GM19023 (cell line): Measurements from ENCODE around the gene AS3MT.
"Not testable (repeated sequence)": the region's sequence is repeated elsewhere in the genome, so short reads cannot be mapped to it uniquely, and the experiment has no call there.

Experiments used
- ATAC-seq: cut with Tn5 transposase; IDR thresholded peaks from one replicate; pipeline ENCODE4 v1.9.1; 2021; ENCODE audit warnings: mild to moderate bottlenecking, moderate library complexity; ENCODE audit not compliant: unreplicated experiment

Gene AS3MT

DNA sequence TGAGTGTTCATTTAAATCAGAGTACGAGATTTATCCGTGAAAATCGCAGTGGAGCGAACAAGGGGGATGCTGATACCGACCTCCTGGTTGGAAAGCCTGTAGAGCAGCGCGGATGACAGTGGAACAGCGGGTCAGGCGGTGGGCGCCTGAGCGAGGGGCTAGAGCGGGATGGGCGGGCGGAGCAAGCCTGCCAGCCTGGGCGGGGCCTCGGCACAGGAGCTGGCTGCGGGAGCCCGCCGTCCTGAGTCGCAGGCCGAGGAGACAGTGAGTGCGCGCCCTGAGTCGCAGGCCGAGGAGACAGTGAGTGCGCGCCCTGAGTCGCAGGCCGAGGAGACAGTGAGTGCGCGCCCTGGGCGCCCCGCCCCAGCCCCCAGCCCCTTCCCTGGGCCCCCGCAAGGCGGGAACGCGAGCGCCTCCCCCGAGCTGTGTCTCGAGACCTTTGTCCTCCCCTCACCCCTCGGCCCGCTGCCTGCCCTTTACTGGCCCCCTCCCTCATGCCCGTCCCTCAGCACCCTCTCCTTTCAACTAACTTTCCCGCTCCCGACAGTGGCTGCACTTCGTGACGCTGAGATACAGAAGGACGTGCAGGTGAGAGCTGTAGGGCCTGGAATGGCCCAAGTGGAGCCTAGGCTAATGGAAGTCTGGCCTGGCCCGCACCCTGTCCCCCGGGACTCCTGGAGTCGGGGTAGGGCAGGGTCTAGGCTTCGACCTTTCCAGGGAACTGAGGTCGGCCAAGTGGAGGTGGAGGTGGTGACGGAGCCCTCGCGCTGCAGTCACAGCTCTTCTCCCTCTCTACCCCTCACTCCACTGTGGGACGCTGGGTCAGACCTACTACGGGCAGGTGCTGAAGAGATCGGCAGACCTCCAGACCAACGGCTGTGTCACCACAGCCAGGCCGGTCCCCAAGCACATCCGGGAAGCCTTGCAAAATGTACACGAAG lies at the start of gene AS3MT:
AS3MT (plus strand) TSS at position 213 of the 941 bp plus-strand sequence; CDS start at position 336, 123 bp downstream.
- no peak for ATAC-seq

GRCh38 chr10:102820008-102820407 lies 49.3 kb upstream of the AS3MT start:
- ATAC-seq: not testable (repeated sequence)

GRCh38 chr10:102822222-102822621 lies 47.0 kb upstream of the AS3MT start:
- no peak for ATAC-seq

DNA sequence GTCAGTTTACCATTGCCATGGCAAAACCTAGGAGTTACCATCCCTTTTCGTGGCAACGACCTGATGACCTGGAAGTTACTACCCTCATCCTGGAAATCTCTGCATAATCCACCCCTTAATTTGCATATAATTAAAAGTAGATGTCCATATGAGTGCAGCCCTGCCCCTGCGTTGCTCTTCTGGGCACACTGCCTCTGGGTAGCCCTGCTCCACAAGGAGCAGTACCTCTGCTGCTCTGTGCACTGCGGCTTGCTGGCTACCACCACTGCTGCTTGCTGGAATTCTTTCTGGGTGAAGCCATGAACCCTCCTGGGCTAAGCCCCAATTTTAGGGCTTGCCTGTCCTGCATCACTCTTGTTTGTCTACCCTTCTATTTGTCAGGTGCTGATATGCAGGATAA lies 44.6 kb upstream of the AS3MT start:
- no peak for ATAC-seq

DNA sequence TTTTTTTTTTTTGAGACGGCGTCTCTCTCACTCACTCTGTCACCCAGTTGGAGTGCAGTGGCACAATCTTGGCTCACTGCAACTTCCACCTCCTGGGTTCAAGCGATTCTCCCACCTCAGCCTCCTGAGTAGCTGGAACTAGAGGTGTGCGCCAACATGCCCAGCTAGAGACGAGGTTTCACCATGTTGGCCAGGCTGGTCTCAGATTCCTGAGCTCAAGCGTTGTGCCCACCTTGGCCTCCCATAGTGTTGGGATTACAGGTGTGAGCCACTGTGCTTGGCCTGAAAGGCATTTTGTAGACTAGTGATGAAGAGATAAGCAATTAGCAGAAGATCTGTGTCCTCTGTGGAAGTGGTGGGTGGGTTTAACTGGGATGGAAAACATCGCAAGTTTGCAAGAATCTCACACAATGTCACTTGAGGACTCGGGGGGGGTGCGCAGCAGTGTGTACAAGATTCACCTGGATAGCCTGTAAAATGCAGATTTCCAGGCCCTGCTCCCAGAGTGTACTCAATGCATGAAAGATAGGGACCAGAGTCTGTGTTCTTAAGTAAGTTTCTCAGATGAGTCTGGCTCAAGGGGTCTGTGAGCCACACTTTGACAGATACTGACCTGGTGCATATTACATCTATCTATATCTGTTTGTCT lies 43.0 kb upstream of the AS3MT start:
- no peak for ATAC-seq

- ATAC-seq: no peak
These were observed 41.7 kb upstream of the AS3MT start for GRCh38 chr10:102827597-102827975.

GRCh38 chr10:102831322-102832071 lies 37.8 kb upstream of the AS3MT start:
- no peak for ATAC-seq

DNA sequence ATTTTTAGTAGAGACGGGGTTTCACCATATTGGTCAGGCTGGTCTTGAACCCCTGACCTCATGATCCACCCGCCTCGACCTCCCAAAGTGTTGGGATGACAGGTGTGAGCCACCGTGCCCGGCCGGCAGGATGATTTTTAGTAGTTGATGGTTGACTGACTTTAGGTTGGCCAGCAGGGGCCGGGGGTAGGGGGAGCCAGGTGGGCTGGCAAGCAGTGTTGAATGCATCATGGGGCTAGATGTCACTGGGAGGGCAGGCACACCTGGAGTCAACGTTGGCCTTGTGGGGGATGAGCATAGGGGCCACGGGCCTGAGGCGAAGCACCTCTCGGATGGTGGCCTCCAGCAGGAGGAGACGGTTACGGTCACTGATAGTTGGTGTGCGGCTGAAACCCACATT lies 37.0 kb upstream of the AS3MT start:
- no peak for ATAC-seq

DNA sequence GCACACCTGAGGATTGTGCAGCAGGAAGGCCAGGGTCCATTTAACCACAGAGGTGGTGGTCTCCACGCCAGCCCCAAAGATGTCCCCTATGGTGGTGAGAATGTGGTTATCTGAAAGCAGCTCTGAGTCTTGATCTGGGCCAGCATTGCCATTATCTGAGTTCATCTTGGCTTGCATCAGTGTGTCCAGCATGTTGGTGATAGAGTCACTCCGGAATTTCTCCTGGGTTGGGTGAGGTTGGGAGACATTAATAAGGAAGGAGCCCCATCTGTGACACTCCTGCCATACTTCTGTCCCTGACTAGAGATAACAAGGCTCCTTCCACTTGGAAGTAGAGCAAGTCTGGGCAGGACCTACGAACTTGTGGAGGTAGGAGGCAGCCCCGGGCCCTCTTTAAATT lies 36.3 kb upstream of the AS3MT start:
- ATAC-seq: no peak

- ATAC-seq: no peak
These were observed 35.1 kb upstream of the AS3MT start for GRCh38 chr10:102834143-102834542.

DNA sequence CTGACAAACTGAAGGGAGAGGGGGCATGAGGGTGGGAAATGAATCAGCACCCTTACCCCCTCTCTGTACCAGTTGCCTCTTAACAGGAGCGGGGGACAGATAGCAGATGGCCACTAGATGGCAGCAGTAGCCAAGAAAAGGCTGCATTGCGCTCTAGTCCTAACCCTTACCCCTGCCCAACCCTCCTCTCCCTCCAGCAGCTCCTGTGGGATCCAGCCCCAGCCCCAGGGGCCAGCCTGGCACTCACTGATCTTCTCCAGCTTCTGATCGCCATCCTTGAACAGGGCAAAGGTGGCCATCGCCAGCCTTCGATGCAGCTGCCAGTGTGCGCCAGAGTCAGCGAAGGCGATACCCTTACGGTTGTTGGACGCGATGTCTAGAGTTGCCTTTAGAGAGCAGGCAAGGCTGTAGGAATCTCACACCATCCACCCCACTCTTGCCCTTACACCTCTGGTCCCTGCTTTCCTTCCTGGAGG lies 34.2 kb upstream of the AS3MT start:
- peak; percentile 74 for ATAC-seq

- no peak for ATAC-seq
These were observed 32.0 kb upstream of the AS3MT start, which contains the start of gene CYP17A1 for GRCh38 chr10:102837230-102837721. Gene CYP17A1, minus strand, starts transcription at chr10:102837413. Its CDS starts 52 bp downstream, at chr10:102837361.

- not testable (repeated sequence) for ATAC-seq
These were observed 30.9 kb upstream of the AS3MT start for GRCh38 chr10:102838276-102838927.

- no peak for ATAC-seq
These were observed 27.4 kb upstream of the AS3MT start for GRCh38 chr10:102841827-102842345.

DNA sequence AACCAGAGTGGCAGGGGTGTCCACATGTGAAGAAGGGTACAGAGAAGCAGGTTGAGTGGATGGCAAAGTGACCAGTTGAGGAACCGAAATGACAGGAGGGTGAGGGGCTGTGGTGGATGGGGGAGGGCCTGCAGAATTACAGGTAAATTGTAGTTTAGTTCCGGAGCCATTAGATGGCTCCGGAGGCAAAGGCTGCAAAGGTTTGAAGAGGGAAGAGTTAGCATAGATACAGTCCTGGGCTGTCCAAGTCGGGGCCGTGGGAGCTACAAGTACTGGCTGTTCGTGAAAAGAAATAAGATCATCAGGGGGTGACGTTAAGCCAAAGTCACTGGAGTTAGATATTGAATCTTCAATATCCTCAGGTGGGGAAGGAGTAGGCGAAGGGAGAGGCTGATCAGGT lies 26.1 kb upstream of the AS3MT start:
- not testable (repeated sequence) for ATAC-seq

DNA sequence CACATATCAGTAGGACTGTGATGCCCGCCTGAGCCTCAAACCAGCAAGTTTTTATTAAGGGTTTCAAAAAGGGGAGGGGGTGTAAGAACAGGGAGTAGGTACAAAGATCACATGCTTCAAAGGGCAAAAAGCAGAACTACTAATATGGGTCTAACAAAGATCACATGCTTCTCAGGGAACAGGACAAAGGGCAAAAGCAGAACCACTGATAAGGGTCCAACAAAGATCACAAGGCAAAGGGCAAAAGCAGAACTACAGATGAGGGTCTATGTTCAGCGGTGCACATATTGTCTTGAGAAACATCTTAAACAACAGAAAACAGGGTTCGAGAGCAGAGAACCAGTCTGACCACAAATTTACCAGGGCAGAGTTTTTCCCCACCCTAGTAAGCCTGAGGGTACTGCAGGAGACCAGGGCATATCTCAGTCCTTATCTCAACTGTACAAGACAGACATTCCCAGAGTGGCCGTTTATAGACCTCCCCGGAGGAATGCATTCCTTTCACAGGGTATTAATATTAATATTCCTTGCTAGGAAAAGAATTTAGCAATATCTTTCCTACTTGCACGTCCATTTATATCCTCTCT lies 25.0 kb upstream of the AS3MT start:
- ATAC-seq: not testable (repeated sequence)

GRCh38 chr10:102845352-102845902 lies 23.8 kb upstream of the AS3MT start:
- no peak for ATAC-seq

GRCh38 chr10:102850025-102850518 lies 19.2 kb upstream of the AS3MT start:
- ATAC-seq: no peak

DNA sequence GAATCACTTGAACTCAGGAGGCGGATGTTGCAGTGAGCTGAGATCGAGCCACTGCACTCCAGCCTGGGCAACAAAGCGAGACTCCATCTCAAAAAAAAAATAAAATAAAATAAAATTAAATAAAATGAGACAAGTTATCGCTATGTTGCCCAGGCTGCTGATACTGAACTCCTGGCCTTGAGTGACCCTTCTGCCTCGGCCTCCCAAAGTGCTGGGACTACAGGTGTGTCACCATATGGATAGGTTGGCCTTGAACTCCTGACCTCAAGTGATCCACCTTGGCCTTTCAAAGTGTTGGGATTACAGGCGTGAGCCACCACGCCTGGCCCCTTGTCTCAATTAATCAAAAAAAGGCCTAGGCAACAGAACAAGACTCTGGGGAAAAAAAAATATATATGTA lies 16.0 kb upstream of the AS3MT start:
- not testable (repeated sequence) for ATAC-seq
